ENCODE results near the gene SLX4IP.

Gene SLX4IP

DNA sequence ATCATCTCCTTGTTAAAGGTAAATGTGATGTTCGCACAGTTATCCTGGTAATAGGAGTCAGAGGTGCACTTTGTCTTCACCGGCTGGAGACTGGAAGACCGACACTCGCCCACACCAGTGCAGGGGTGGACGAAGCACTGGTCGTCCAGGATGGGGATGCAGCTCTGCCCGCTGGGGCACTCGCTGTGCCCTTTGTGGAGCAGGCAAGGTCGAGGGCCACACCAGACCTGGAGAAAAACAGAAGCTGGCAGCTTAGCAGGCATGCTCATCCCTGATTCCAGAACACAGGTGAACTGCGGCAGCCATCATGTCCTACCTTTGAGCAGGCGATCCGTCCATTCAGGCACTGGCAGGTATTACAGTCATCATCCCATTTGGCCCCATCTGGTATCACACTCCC, 206.4 kb downstream of the SLX4IP start:
- Histone ChIP-seq H3K18ac (ENCODE audit: low read length) (no peak overlapping the region), H3K36me3 (ENCODE audit: control insufficient read depth, insufficient read depth, low read length) (no peaks in the 10 kb centered on the region), H3K4me1 (ENCODE audit: control insufficient read depth, low read depth, low read length) (peaks cover 11% of the 10 kb centered on the region), H3K56ac (ENCODE audit: low read length) (peak overlapping the region; percentile 37), H3K4me3 (ENCODE audit: low read length) (no peak overlapping the region), H2BK5ac (ENCODE audit: low read length) (peak overlapping the region; percentile 11), H3K9ac (ENCODE audit: low read length) (no peak overlapping the region), H2BK15ac (replicated peaks; ENCODE audit: low read depth) (no peak overlapping the region), H3K4me2 (ENCODE audit: low read length) (no peak overlapping the region), H4K8ac (ENCODE audit: low read depth, low read length) (no peak overlapping the region), H3K79me1 (ENCODE audit: low read length) (no peaks in the 10 kb centered on the region), H2AK5ac (ENCODE audit: low read length) (peak overlapping the region; percentile 9), H3K4ac (ENCODE audit: low read depth, low read length) (no peak overlapping the region), H3K27ac (ENCODE audit: low read depth, low read length) (no peak overlapping the region), H4K5ac (ENCODE audit: low read length) (no peak overlapping the region), H2BK120ac (ENCODE audit: low read depth, low read length) (no peak overlapping the region), H3K27me3 (ENCODE audit: insufficient read depth, low read length, poor library complexity) (no peaks in the 10 kb centered on the region), H3K79me2 (ENCODE audit: control insufficient read depth, insufficient read depth, low read length) (no peaks in the 10 kb centered on the region), H3K23ac (ENCODE audit: low read length) (no peak overlapping the region)
- no CpG with 5 or more reads among the region's 12 CpGs for WGBS (ENCODE audit: extremely low coverage, insufficient coverage, low lambda C conversion rate)
- DNase-seq: no peak

DNA sequence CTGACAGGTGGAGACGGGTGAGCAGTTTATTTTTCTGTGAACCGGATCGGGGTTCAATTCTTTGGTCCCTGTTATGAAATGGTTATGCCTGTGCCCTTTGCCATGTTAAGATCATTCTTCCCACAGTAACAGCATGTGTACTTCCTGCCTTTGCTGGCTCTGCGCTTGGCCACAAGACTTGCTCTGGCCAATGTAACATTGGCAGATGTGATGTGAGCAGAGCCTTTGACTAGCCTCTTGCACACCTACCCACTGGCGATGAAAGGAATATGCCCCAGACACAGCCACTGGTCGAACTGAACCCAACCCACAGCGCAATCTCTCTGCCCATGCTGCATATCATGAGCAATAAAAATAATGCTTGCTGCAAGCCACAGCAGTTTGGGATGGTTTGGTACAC, 206.8 kb downstream of the SLX4IP start:
- no peak overlapping the region for H3K4ac ChIP-seq (ENCODE audit: low read depth, low read length)
- no peaks in the 10 kb centered on the region for H3K79me2 ChIP-seq (ENCODE audit: control insufficient read depth, insufficient read depth, low read length)
- no peak for DNase-seq
- peak overlapping the region; percentile 11 for H2BK5ac ChIP-seq (ENCODE audit: low read length)
- no peak overlapping the region for H3K4me3 ChIP-seq (ENCODE audit: low read length)
- peaks cover 11% of the 10 kb centered on the region for H3K4me1 ChIP-seq (ENCODE audit: control insufficient read depth, low read depth, low read length)
- H2BK120ac ChIP-seq (ENCODE audit: low read depth, low read length): no peak overlapping the region
- H4K5ac ChIP-seq (ENCODE audit: low read length): no peak overlapping the region
- no peak overlapping the region for H2BK15ac ChIP-seq (replicated peaks; ENCODE audit: low read depth)
- no peak overlapping the region for H3K23ac ChIP-seq (ENCODE audit: low read length)
- peak overlapping the region; percentile 9 for H2AK5ac ChIP-seq (ENCODE audit: low read length)
- H3K9ac ChIP-seq (ENCODE audit: low read length): no peak overlapping the region
- no peaks in the 10 kb centered on the region for H3K36me3 ChIP-seq (ENCODE audit: control insufficient read depth, insufficient read depth, low read length)
- no peak overlapping the region for H3K18ac ChIP-seq (ENCODE audit: low read length)
- H4K8ac ChIP-seq (ENCODE audit: low read depth, low read length): no peak overlapping the region
- no peak overlapping the region for H3K27ac ChIP-seq (ENCODE audit: low read depth, low read length)
- WGBS (ENCODE audit: extremely low coverage, insufficient coverage, low lambda C conversion rate): no CpG with 5 or more reads among the region's 7 CpGs
- no peak overlapping the region for H3K4me2 ChIP-seq (ENCODE audit: low read length)
- H3K79me1 ChIP-seq (ENCODE audit: low read length): no peaks in the 10 kb centered on the region
- peak overlapping the region; percentile 37 for H3K56ac ChIP-seq (ENCODE audit: low read length)
- no peaks in the 10 kb centered on the region for H3K27me3 ChIP-seq (ENCODE audit: insufficient read depth, low read length, poor library complexity)

DNA sequence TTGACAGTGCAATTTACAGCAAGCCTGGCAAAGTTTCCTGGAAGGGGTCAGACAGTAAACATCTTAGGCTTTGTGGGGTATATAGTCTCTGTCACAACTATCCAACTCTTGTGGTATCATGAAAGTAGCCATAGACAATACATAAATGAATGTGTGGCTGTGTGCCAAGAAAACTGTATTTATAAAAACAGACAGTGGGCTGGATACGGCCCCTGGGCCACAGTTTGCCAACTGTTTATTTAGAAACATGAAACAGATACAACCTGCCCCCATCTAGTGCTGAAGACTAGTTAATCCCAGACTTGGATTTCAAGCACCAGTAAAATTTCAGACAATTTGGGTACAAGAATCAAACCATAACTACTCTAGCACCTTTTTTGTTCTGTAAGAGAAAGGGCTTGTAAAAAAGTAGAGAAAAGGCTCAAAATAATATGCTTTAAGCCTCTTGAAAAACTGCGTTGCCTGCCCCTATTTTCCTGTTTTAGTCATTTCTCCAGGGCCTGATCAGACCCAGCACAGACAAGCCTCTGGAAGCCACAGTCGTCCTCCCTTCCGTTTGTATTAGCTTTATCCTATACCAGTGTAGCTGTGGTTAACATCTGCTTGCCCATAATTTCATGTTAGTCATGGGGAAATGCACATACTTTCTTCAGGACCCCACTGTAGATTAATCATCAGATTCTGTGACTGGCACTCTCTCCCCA, 207.9 kb downstream of the SLX4IP start:
- no peaks in the 10 kb centered on the region for H3K36me3 ChIP-seq (ENCODE audit: control insufficient read depth, insufficient read depth, low read length)
- H3K4me2 ChIP-seq (ENCODE audit: low read length): no peak overlapping the region
- no peak overlapping the region for H3K18ac ChIP-seq (ENCODE audit: low read length)
- no peak overlapping the region for H2BK120ac ChIP-seq (ENCODE audit: low read depth, low read length)
- H4K8ac ChIP-seq (ENCODE audit: low read depth, low read length): no peak overlapping the region
- no peak overlapping the region for H3K27ac ChIP-seq (ENCODE audit: low read depth, low read length)
- no peak overlapping the region for H4K5ac ChIP-seq (ENCODE audit: low read length)
- H2BK15ac ChIP-seq (replicated peaks; ENCODE audit: low read depth): no peak overlapping the region
- no peak for DNase-seq
- no peaks in the 10 kb centered on the region for H3K79me2 ChIP-seq (ENCODE audit: control insufficient read depth, insufficient read depth, low read length)
- H3K79me1 ChIP-seq (ENCODE audit: low read length): no peaks in the 10 kb centered on the region
- H2BK5ac ChIP-seq (ENCODE audit: low read length): no peak overlapping the region
- no peak overlapping the region for H3K4me3 ChIP-seq (ENCODE audit: low read length)
- no peaks in the 10 kb centered on the region for H3K27me3 ChIP-seq (ENCODE audit: insufficient read depth, low read length, poor library complexity)
- no peak overlapping the region for H2AK5ac ChIP-seq (ENCODE audit: low read length)
- no peak overlapping the region for H3K56ac ChIP-seq (ENCODE audit: low read length)
- peaks cover 10% of the 10 kb centered on the region for H3K4me1 ChIP-seq (ENCODE audit: control insufficient read depth, low read depth, low read length)
- no peak overlapping the region for H3K4ac ChIP-seq (ENCODE audit: low read depth, low read length)
- H3K9ac ChIP-seq (ENCODE audit: low read length): no peak overlapping the region
- no CpG with 5 or more reads among the region's 4 CpGs for WGBS (ENCODE audit: extremely low coverage, insufficient coverage, low lambda C conversion rate)
- no peak overlapping the region for H3K23ac ChIP-seq (ENCODE audit: low read length)

DNA sequence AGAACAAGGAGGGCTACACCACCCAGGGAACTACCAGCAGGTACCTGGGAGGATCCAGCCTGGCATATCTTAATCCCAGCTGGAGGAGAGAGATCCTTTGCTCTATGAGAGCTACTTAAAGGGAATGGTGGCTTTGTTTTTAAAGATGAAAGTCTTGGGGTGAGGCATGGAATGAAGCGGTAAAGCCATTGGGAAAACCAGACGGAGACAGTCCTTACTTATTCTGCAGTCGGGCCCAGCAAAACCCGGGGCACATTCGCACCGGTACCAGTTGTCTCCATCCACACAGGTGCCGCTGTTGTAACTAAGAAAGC, 208.4 kb downstream of the SLX4IP start:
- peaks cover 11% of the 10 kb centered on the region for H3K4me1 ChIP-seq (ENCODE audit: control insufficient read depth, low read depth, low read length)
- H2BK5ac ChIP-seq (ENCODE audit: low read length): no peak overlapping the region
- no CpG with 5 or more reads among the region's 7 CpGs for WGBS (ENCODE audit: extremely low coverage, insufficient coverage, low lambda C conversion rate)
- no peaks in the 10 kb centered on the region for H3K79me2 ChIP-seq (ENCODE audit: control insufficient read depth, insufficient read depth, low read length)
- no peak overlapping the region for H3K4me3 ChIP-seq (ENCODE audit: low read length)
- no peaks in the 10 kb centered on the region for H3K79me1 ChIP-seq (ENCODE audit: low read length)
- no peak overlapping the region for H3K4me2 ChIP-seq (ENCODE audit: low read length)
- H2BK15ac ChIP-seq (replicated peaks; ENCODE audit: low read depth): no peak overlapping the region
- no peak overlapping the region for H3K9ac ChIP-seq (ENCODE audit: low read length)
- no peaks in the 10 kb centered on the region for H3K27me3 ChIP-seq (ENCODE audit: insufficient read depth, low read length, poor library complexity)
- no peak overlapping the region for H3K18ac ChIP-seq (ENCODE audit: low read length)
- H3K36me3 ChIP-seq (ENCODE audit: control insufficient read depth, insufficient read depth, low read length): no peaks in the 10 kb centered on the region
- no peak overlapping the region for H3K23ac ChIP-seq (ENCODE audit: low read length)
- no peak overlapping the region for H4K8ac ChIP-seq (ENCODE audit: low read depth, low read length)
- no peak overlapping the region for H3K27ac ChIP-seq (ENCODE audit: low read depth, low read length)
- H3K4ac ChIP-seq (ENCODE audit: low read depth, low read length): no peak overlapping the region
- DNase-seq: no peak
- H3K56ac ChIP-seq (ENCODE audit: low read length): no peak overlapping the region
- no peak overlapping the region for H2BK120ac ChIP-seq (ENCODE audit: low read depth, low read length)
- no peak overlapping the region for H4K5ac ChIP-seq (ENCODE audit: low read length)
- no peak overlapping the region for H2AK5ac ChIP-seq (ENCODE audit: low read length)

DNA sequence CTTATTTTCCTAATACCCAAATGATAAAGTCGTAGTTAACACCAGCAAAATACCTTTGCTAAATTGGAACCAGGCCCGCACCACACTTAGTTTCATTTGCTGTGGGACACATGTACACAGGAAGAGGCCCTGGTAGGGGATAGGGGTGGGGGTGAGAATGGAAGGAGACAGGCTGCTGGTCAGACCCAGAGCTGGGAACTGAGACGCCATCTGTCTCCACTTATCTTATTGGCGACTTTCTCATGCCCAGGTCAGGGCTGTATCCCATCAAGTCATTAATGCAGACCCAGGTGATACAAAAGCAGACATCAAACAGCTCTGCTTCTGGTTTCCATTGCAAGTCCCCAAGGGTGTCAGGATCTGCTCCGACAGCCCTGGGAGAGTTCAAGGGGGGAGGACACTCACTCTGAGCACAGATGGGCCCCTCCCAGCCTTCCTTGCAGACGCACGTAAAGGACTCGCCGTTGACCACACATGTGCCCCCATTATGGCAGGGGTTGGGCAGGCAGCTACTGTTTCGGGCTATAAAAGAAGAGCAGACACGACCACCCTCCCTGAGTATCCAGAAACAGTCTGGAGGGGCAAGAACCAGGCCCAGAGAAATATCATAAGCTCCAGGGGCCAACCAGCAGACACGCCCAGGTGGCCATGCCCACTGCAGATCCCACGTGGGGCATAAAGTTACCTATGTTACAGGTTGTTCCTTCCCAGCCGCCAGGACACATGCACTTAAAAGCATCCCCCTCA, 209.5 kb downstream of the SLX4IP start:
- no peaks in the 10 kb centered on the region for H3K36me3 ChIP-seq (ENCODE audit: control insufficient read depth, insufficient read depth, low read length)
- no peak overlapping the region for H2BK15ac ChIP-seq (replicated peaks; ENCODE audit: low read depth)

More for the DNA sequence above, 209.5 kb downstream of the SLX4IP start:
- Histone ChIP-seq H3K4ac (ENCODE audit: low read depth, low read length) (no peak overlapping the region), H3K23ac (ENCODE audit: low read length) (no peak overlapping the region), H3K56ac (ENCODE audit: low read length) (no peak overlapping the region), H3K79me1 (ENCODE audit: low read length) (no peaks in the 10 kb centered on the region), H3K27ac (ENCODE audit: low read depth, low read length) (no peak overlapping the region), H3K4me2 (ENCODE audit: low read length) (no peak overlapping the region), H3K79me2 (ENCODE audit: control insufficient read depth, insufficient read depth, low read length) (no peaks in the 10 kb centered on the region), H3K27me3 (ENCODE audit: insufficient read depth, low read length, poor library complexity) (no peaks in the 10 kb centered on the region), H4K8ac (ENCODE audit: low read depth, low read length) (no peak overlapping the region), H3K4me1 (ENCODE audit: control insufficient read depth, low read depth, low read length) (peaks cover 18% of the 10 kb centered on the region), H3K4me3 (ENCODE audit: low read length) (no peak overlapping the region), H4K5ac (ENCODE audit: low read length) (no peak overlapping the region), H2BK5ac (ENCODE audit: low read length) (no peak overlapping the region), H3K9ac (ENCODE audit: low read length) (no peak overlapping the region), H3K18ac (ENCODE audit: low read length) (no peak overlapping the region), H2AK5ac (ENCODE audit: low read length) (no peak overlapping the region), H2BK120ac (ENCODE audit: low read depth, low read length) (no peak overlapping the region)
- no CpG with 5 or more reads among the region's 14 CpGs for WGBS (ENCODE audit: extremely low coverage, insufficient coverage, low lambda C conversion rate)
- DNase-seq: peak; percentile 49
